OCI-M1 (cell line): ENCODE measurements around the gene TMEM14B.
"Not testable (repeated sequence)": the region's sequence is repeated elsewhere in the genome, so short reads cannot be mapped to it uniquely, and the experiment has no call there.

ENCODE experiments used
- DNase-seq: peaks from one replicate; lab custom pipeline; 2025; lab: John Stamatoyannopoulos, UW

The TMEM14B gene

DNA sequence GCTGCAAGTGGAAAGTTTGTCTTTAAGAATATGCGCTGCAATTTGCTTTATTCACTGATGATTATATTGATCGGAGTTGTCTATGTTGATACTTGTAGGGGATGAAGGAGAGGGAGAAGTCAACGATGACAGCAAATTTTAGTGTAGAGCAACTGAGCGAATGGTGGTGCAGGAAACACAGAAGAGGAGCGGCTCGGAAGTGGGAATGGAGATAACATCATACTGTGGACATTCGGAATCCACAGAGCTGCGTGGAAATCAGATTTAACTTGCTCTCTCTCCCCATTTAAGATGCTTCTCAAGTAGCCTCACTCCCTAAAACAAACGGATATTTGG, 722 bp upstream of the TMEM14B start:
- no peak for DNase-seq

DNA sequence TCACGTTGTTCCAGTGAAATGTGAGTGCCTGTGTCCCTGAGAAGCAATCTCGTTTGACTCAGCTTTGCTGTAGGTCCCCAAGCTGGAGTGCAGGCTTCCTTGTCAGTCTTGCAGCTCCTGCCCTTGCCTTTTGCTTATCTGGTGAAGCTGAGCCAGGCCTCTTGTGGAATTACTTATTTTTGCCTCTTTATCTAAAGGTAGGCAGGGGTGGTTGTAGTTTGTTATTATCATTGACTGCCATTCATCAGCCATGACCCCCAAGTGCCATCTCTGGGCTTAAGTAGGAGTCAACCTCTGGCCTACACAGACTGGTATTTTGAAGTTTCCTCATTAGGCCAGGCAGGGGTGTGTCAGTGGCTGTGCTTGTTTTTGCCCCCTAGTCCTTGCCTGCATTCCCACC, 2.1 kb downstream of the TMEM14B start:
- peak; percentile 77 for DNase-seq

DNA sequence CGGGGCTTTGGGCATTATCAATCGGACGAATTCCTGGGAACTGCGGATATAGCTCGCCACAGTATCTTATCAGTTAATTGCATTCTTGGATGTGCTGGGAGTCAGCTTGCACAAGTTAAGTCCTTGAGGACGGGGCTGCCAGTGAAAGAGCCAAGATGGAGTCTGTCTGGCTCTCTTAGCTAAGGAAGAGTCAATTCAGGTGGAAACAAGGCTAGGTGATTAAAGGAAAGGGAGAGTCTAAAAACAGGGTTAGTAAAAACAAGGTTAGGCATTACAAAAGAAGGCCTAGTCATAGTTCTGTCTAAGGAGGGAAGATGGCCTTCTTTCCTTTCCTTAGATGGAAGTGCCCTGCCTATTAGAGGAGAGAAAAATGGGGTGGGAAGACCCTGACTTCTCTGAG, 3.0 kb downstream of the TMEM14B start:
- DNase-seq = not testable (repeated sequence)

DNA sequence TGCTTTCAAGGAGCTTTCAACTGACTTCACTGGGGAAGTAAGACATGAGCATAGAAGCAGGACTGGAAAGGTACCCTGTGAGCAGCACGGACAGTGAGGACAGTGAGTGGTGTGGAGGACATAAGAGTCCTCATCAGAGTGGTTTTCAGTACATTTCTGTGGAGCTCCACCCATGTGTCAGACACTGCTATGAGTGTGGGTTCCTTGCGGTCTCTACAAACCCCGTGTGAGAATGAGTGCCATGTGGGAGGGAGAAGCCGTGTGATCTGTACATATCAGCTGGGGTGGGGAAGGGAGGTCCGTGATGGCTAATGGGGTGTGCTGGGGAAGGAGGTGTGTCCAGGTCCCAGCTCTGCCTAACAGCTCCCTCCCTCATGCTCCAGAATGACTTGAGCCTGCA, 4.2 kb downstream of the TMEM14B start:
- not testable (repeated sequence) for DNase-seq

DNA sequence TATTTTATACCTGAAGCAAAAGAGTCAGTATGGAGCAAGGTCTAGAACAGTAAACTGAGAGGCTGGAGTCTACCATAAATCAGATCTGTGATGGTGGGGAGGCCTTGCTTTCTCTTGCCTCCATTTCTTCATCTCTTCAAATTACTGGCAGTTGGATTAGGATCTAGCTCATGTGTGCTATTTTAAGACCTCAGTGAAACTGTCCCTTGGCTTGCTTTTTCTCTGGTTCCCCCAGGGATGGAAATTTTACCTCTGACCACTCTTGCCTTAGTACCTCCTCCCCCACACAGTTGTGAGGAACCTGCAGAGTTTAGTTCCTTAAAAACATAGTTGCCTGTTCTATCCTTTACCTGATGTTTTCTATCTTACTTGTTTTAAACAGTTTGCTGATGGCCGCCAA, 8.5 kb downstream of the TMEM14B start:
- no peak for DNase-seq

DNA sequence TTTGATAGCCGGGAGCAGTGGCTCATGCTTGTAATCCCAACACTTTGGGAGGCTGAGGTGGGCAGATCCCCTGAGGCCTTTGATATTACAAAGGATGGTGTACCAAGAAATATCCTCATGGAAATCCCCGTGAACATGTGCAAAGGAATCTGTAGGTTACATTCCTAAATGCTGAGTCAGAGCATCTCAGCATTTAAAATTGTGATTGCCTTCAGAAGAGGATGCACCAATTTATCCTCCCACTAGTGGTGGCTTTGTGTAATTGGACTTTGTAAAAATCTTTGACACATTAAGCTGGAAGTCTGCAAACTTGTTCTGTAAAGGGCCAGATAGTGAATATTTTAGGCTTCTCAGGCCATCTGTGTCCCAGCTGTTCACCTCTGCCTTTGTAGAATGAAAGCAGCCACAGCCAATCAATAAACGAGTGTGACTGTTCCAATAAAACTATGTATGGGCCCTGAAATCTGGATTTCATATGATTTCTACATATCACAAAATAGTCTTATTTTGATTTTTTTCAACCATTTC, 11.8 kb downstream of the TMEM14B start:
- DNase-seq = peak; percentile 81

DNA sequence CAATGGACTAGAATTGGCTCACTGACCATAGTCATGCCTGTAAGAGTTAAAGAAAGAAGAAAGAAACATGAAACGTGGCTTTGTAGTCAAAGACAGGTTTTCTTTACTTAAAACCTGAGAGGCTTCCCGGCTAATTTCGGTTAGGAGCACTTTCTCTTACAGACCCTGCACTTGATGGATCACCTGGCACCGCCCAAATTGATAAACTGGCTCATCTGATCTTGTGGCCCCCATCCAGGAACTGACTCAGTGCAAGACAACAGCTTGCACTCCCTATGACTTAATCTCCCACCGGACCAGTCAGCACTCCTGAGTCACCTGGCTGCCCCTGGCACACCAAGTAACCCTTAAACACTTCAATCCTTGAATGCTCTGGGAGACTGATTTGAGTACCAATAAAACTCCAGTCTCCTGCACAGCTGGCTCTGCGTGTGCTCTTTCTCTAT, 12.3 kb downstream of the TMEM14B start:
- DNase-seq = no peak

DNA sequence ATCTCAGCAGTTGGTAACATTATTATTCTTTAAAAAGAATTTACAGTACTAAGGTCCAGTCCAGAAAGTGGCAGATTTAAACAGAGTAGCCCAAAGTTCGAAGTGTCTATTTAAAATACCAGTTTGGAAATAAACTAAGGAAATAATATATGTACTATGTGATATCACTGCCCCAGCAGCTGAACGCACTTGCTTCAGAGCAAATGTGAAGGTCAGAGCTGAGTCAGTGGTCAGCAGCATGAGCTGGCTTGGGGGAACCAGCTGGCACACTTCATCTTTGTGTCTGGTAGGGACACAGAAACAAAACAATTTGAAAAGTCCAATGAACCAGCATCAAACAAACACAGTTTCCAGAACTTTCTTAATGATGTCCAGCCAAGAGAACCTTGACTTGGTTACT, 15.4 kb downstream of the TMEM14B start:
- DNase-seq = no peak

DNA sequence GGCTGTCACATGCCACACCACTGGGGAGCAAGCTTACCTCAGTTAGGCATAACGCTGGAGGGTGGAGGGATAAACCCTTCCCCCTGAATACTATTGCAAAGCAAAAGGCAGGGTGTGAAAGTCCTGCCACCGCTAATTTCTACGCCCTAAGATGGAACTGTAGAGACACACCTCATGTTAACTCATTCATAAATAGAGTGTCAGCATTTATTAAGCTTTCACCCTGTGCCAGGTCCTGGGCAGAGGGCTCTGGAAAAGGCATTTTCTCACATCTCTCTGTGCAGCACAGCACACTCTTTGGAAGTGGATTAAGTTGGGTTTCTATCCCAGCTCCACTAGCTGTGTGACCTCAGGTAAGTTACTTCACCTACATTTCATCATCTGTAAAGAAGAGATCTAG, 21.8 kb downstream of the TMEM14B start:
- DNase-seq = no peak

DNA sequence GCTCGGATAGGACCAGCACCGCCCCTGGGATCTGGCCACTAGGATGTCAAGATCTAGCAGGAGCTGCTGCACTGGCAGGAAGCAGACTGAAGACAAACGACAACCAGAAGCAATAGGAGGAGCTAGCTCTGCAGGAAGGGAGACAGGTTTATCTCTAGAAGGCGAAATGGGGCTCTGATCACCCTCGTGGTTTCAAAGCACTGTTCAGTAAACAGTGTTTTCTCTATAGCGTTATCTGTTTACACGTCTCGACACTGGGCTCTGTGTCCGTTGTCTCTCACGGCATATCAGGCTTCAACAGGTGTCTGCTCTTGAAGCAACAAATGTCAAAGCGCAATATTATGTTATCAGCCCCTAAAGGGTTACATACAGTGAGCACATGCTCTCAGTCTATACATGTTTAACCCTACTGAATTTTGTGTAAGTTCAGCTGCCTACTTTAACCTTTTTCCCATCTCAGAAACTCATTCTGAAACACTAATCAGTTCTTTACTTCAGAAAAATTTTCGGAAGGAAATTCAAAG, 23.8 kb downstream of the TMEM14B start:
- peak; percentile 85 for DNase-seq

DNA sequence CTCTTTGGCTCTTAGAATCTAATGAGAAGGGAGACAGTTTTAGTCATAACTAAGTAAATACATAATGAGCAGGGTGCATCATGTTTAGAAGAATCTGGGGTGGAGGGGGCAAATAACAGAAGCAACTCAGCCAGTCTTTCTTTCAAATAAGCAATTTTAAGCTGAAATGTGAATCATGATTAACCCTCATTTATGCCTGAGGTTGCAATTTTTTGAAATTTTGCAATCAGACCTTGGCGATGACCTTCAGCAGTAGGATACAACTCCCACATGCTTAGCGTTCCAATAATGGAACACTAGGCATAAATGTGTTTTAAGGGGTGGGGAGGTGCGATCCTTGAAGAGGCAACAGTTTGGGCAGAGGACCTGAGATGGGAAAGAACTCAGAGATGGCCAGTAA, 30.6 kb downstream of the TMEM14B start:
- DNase-seq = no peak

DNA sequence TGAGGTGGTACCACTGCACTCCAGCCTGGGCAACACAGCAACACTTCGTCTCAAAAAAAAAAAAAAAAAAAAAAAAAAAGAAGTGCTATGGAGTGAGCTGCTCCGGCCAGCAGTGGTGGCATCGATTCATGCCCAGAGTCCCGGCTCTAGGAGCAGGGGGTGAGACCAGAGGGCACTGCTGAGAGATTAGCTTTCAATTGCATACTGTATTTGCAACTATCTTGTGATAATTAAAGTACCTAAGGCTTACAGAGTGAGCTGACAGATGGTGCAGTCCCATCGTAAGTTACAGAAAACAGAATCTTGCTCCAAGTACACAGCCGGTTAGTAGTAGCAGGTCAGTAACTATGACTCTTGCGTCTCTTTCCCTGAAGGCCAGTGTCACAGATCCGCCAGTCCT, 31.5 kb downstream of the TMEM14B start:
- no peak for DNase-seq

DNA sequence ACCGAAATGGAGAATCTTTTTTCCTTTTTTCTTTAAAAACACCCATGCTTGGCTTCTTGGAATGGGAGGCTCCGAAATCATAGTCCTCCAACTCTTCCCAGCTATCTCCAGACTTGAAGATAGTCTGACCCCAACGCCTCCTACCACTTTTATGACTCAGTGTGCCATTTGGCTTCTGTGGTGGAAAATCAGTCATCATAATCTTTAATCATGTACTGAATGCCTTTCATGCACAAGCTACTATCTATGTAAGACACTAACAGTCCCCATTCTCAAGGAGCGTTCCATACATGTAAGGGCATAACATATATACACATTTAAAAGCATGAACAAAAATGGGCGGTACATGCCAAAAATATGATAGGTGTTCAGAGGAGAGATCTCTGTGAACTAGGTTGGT, 44.1 kb downstream of the TMEM14B start:
- no peak for DNase-seq

DNA sequence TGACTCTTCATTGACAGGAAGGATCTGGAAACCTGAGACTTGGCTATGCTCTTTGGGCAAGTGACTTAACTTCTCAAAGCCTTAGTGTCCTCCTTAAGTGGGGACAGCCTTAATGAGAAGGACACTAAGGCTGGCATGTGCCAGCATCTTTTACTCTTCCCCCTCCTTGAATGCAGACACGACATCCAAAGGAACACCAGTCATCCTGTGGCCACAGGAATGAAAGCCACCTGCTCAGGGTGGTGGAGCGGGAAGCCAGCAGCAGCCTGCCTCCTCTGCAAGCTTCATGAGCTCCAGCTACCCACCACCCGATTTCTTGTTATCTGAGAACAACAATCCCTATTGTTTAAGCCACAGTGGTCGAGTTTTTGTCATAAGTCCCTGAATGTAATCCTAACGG, 44.5 kb downstream of the TMEM14B start:
- no peak for DNase-seq

DNA sequence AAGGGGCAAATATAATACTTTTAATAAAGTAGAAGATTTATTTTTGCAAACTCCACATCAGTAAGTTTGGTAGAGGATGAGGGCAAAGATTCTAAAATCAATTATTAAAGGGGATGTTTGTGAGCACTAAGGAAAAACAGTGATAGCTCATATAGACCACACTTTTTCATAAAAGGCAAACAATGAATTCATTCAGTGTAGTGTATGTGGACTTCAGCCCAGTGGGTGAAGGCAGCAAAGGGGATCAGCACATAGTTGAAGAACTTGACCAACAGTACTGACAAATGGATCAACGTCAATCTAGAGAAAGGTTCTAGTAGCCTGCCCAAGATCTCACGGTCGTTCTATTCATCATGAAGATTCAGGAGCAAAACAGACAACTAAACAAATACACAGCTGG, 45.4 kb downstream of the TMEM14B start:
- DNase-seq = no peak

DNA sequence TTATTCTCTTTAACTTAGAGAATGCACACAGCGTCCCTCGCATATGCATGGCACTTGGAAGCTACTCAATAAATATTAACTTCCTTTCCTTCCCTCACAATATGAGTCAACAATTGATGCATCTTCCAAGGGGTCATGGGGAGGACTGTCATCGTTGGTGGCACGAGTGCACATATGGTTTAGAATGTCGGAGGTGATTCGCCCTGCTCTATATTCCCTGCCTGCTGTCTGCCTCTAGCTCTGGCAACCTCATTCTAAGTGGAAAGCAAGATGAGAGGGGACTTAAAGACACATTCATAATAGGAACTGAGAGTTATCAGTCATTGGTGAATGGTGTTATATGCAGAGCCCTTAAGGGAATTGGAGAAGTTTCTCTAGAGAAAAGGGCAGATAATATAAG, 46.1 kb downstream of the TMEM14B start:
- DNase-seq = no peak

DNA sequence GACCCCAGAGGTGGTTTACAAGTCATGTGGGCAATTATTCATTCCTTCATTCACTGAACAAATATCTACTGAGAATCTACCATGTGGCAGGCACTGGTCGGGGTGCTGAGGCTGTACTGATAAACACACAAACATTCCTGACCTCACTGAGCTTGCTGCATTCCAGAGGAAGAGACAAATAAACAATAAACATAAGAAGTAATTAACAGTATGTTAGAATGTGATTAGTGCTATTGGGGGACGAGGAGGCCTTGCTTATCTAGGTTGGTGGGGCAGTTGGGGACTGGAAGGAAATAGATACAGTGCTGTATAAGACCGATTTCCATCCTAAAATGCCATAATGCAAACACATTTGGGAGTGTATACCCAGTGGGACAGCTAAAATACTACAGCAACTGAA, 46.6 kb downstream of the TMEM14B start:
- no peak for DNase-seq

DNA sequence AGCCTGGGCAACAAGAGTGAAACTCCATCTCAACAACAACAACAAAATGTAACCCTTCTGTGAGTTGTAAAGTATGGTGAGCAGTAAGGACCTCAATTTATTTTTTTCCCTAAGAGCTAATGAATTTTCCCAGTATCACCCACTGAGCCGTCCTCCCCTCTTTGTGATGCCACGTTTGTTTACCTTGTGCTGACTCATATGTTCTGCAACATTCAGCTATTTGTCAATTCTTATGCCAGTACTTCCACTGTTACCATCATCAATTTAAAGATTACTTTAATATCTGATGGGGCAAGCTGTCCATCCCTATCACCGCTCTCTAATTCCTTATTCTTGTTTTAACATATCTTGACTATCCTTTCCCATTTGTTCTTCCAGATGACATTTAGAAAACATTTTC, 53.2 kb downstream of the TMEM14B start:
- no peak for DNase-seq

DNA sequence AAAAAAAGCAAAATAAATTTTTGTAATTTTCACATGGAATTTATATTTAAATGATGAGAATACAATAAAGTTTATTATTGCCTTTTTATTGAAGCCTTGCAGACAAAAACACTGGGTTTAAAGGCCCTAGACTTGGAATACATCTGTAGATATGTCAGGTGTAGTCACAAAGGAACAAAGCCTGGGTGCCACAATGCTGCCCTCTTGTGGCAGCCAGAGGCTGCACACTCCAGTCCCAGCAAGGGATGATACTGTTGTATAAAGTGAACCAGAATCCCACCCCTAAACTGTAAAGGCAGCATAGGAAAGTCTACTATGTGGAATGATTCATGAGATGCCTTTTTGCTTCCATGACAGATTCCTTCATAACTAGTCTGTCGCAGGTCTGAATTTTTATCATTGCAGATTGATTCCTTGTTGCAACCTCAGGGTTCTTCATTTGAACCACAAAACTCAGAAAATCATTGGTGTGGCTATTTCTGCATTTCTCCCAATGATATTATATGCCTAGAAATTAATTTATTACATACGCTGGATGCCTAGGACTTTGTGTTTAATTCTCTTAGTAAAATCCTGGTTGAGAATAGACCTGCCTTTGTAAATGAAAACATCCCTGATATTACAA, 53.7 kb downstream of the TMEM14B start:
- DNase-seq = peak; percentile 87
